HG03196 (cell line): Measurements from ENCODE around the gene BUB1.
"Not testable (repeated sequence)": the region's sequence is repeated elsewhere in the genome, so short reads cannot be mapped to it uniquely, and the experiment has no call there.

Experiments
- ATAC-seq: cut with Tn5 transposase; IDR thresholded peaks from one replicate; pipeline ENCODE4 v1.9.1; 2021; ENCODE audit not compliant: unreplicated experiment

Gene BUB1

GRCh38 chr2:110659248-110659647 lies 18.6 kb downstream of the BUB1 start:
- ATAC-seq, result no peak

DNA sequence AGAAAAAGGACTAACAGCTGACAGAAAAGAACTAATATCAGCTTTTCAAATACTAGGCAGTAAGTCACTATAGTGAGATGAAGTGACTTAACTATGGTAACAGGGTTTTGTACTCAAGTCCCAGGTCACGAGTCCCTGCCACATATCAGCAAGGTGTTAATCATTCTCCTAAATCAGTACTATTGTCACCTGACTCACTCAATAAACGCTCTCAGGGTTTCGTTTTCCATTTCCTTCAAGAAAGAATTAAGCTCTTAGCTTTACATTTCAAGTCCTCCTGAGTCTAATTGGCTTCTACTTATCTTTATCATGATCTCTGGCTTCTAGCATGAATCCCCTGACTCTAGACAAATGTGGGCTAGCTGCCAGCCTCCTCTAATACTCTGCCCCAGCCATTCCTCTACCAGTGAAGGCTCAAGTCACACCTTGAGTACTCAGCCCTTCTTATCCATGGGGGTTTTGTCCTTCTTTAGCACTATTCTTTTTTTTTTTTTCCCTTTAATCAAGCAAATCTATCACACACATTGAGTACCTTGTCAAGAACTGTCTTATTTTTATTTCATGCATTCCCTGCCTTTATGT lies 20.0 kb downstream of the BUB1 start:
- ATAC-seq, result no peak

DNA sequence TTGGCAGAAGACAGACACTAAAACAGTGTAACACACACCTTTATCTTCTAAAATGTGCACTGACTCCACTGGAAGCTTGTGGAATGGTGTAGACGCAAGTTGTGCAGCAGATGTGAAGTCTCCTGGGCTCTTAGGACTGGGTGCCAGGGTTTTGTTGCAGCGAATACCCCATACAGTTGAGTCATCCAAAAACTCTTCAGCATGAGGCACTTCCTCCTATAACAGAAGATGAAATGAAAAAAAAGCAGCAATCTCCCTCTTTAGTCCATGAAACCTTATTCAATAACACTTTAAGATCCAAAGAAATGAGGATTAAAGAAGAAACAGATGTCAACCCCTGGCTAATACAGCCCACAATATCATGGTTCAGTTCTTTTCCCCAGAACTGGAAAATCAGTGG lies 22.2 kb downstream of the BUB1 start:
- no peak for ATAC-seq

GRCh38 chr2:110653861-110654260 lies 24.0 kb downstream of the BUB1 start:
- no peak for ATAC-seq

- ATAC-seq, result no peak
These were observed 27.5 kb downstream of the BUB1 start for GRCh38 chr2:110650346-110650745.

DNA sequence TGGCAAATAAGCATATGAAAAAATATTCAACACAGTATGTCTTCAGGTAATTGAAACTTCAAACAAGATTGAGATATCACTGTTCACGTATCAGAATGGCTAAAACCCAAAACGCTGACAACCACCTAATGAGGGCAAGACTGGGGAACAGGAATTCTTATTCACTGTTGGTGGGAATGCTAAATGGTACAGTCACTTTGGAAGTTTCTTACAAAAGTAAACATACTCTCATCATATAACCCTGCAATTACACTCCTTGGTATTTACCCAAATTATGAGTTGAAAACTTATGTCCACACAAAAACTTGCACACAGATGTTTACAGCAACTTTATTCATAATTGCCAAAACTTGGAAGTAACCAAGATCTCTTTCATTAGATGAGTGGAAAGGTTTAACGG lies 30.1 kb downstream of the BUB1 start:
- no peak for ATAC-seq

DNA sequence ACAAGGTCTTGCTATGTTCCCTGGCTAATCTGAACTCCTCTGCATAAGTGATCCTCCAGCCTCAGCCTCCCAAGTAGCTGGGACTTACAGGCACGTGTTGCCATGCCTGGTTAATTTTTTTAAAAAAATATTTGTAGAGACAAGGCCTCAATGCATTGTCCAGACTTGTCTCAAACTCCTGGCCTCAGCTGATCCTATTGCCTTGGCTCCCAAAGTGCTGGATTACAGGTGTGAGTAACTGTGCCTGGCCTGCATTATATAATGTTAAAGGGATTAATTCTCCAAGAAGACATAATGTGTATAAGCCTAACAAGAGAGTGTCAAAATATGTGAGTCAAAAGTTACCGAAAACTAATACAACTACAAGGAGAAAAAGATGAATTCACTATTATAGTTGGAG lies 32.2 kb downstream of the BUB1 start:
- no peak for ATAC-seq

GRCh38 chr2:110644357-110644756 lies 33.5 kb downstream of the BUB1 start:
- no peak for ATAC-seq

GRCh38 chr2:110642360-110642759 lies 35.5 kb downstream of the BUB1 start:
- ATAC-seq, result no peak

GRCh38 chr2:110639972-110640371 lies 37.9 kb downstream of the BUB1 start:
- no peak for ATAC-seq

- ATAC-seq, result no peak
These were observed 38.7 kb downstream of the BUB1 start for GRCh38 chr2:110638952-110639695.

DNA sequence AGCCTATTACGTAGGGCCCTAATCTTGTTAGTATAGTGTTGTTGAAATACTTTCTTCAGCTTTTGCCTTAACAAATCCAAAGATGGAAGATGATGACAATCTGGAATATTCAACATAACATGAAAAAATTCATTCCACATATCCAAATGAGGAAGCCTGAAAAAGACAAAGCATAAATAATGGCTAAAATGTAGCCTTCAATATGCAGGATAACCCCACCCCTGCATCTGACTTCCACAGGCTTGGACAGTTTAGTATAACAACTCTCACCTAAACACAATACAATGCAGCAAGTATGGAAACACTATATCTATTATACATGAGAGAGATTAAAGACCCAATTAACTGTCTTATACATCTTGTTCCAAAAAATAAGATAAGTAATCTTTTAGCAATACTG lies 39.9 kb downstream of the BUB1 start:
- ATAC-seq, result no peak

DNA sequence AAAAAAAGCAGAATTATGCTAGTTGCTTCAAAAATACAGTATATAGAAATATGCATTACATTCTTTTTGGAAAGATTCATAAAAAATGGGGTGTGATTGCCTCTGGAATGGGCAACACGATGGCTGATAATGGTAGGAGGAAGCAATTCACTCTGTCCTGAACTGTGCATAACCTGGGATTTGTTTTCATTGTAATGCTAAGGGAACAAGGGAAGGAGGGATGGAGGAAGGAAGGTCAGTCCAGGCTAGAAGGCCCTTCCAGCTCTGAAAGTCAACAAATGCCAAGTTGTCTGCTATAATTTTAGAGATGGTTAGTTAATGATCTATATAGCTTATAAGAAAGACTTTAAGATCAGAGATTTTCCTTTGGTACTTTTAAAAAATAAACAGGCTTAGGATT lies 40.8 kb downstream of the BUB1 start:
- no peak for ATAC-seq

GRCh38 chr2:110635949-110636628 lies 41.8 kb downstream of the BUB1 start:
- ATAC-seq, result not testable (repeated sequence)

DNA sequence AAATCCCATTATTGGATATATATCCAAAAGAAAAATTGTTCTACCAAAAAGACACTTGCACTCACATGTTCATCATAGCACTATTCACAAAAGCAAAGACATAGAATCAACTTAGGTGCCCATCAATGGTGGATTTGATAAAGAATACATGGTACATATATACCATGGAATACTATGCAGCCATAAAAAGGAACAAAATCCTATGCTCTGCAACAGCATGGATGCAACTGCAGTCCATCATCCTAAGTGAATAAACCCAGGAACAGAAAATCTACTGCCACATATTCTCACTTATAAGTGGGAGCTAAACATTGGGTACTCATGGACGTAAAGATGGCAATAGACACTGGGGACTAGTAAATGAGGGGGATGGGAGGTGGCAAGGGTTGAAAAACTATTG lies 50.5 kb downstream of the BUB1 start:
- ATAC-seq, result not testable (repeated sequence)

- ATAC-seq, result not testable (repeated sequence)
These were observed 58.4 kb downstream of the BUB1 start for GRCh38 chr2:110619326-110619939.

GRCh38 chr2:110613927-110614326 lies 63.9 kb downstream of the BUB1 start:
- ATAC-seq, result not testable (repeated sequence)

DNA sequence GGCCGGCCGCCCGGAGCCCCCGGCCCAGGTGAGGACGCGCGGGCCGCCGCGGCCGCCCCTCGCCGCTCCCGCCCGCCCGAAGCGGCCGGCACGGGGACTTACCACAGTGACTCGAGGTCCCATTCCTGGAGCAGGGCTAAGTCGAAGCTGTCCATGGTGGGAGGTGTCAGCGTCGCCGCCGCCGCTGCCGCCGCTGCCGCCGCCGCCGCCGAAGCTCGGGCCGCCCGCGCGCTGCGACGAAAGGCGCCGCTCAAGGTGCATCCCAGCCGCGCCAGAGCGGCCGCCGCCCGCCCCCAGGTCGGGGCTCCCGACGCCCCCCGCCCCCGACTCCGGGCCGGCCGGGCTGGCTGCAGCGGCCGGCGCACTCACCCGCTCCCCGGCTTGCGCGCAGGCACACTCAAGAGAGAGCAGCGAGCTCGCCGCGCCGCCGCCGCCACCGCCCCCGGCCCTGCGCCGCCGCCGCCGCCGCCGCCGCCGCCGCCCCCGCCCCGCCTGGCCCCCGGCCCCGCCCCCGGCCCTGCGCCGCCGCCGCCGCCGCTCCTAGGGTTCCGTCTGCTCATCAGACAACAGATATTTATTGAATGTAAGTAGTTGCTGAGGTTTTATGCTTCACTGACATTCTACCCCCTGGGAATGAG lies 67.1 kb downstream of the BUB1 start:
- not testable (repeated sequence) for ATAC-seq

DNA sequence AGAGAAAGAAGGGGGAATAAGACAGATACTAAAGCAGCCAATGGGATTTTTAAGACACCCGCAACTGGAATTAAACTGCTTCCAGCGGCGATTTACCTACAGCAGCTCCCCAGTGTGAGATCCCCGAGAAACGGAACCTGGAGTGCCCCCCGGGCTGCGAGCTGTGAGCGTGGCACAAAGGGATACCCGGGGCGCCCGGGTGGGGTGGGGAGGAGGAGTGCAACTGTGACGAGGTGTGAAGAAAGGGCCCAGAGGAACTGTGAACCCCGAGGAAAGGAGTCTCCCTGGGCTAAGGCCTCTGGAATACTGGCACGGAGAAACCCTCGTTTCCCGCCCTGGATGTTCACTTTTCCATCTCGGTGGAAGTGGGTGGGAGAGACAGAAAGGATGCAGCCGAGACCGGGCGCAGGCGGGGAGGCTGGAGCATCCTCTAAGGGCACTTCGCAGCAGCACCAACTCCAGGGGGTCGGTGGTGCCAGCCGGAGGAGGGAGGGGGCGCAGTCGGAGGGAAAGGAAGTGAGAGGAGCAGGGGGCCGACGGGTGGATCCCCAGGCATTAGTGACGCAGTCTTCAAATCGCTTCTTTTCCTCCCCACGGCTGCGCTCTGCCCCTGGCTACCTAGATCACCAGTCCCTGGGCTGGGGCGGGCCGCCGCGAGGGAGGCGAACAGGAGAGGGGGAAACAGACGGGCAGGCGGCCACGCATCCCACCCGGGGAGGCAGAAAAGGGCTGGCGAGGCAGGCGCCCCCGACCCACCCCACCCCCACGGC lies 67.8 kb downstream of the BUB1 start:
- ATAC-seq, result not testable (repeated sequence)

DNA sequence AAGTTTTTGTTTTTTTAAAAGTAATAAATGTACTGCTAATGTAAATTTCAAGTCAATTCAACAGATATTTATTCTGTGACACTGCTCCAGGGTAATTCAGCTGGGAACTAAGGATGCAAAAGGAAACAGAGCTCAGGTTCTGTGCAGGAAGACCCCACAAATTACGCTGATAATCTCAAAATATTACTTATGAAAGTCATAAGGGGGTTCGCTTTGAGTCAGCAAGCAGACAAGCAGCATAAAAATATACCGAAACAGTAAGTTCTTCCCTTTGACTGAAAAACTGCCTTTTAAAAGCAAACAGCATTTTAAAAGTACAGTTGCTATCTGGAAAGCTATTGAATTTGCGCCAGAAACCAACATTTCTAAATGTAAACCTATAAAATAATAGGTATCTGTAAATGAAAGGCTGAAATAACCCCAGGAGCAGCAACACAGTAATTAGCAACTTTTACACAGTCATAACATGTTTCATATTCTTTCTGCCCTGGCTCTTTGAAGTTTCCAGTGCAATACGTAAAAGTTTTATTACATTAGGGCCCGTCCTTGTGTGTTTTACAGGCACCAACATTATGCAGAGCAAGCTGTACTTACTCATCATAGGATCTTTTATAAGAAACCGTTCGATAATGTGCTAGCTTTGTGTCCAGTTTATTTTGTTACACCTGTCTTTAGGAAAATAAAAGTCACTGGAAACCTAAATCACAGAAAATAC lies 68.9 kb downstream of the BUB1 start:
- not testable (repeated sequence) for ATAC-seq
